HG03108 (cell line): ENCODE data around the gene RPL10A.

Experiments used
- ATAC-seq: cut with Tn5 transposase; IDR thresholded peaks from one replicate; pipeline ENCODE4 v1.9.1; 2021; ENCODE audit warnings: moderate library complexity; ENCODE audit not compliant: unreplicated experiment

Gene RPL10A

DNA sequence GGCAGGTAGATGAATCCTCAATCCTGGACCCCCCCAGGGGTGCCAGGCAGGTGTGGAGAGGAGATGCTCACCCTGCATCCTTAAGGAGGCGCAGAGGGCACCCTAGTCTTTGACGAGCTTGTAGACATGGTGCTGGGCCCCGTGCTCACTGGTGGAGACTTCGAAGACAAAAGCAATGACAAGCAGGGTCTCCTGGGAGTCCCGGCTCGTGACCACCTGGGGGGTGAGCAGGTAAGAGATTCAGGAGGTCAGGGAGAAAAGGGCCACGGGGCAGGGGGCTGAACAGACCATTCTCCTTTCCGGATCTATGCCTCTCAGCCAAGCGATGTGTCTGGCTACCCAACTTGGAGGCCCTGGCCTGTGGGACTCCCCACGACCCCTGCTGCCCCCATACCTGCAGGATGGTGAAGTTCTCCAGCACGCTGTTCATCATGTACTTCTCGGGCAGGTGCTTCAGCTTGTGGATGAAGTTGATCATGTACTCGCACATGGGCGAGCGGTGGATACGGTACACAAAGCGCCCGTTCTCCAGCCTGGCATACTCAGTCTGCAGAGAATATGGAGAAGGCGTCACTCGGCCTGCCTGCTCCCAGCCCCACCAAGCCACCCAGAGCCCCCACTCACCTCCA is 6.9 kb downstream of the RPL10A start:
- ATAC-seq = no peak

GRCh38 chr6:35475573-35475972 is 7.4 kb downstream of the RPL10A start:
- no peak for ATAC-seq

DNA sequence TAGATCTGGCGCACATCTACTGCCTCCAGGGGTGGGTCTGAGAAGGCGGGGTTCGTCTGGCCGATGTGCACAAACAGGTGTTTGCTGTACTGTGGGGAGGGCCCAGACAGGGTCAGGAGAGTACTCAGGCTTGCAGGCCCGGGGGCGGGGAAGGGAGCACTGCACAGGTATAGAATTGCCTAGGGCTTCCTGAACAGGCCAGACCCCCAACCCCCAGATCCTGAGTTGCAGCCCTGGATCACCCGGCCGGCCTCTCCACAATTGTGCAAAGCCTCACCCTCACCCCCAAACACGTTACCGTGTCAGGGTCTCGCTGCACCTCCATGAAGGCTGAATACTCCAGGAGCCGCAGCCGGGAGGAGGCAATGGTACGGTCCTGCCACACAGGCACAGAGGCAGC is 7.8 kb downstream of the RPL10A start:
- no peak for ATAC-seq

- ATAC-seq = no peak
These were observed 8.8 kb downstream of the RPL10A start for GRCh38 chr6:35477028-35477427.

GRCh38 chr6:35477551-35478179 is 9.5 kb downstream of the RPL10A start:
- no peak for ATAC-seq

DNA sequence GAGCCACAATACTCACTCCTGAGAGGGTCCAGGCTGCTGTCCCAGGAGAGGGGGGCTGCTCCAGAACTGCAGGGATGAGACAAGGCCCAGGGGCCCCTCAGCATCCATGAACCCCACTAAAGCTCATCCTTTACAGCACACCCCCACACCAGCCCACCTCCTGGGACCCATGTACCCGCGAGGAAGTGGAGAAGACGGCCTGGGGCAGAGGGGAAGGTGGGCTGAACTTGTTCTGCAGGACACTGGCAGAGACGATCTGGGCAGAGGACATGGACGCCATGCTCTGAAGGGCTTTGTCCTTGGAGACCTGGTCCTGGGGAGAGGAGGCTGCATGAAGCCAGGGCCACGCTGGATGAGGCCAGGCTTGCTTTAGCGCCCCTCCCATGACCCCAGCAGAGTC is 10.1 kb downstream of the RPL10A start:
- ATAC-seq = no peak

DNA sequence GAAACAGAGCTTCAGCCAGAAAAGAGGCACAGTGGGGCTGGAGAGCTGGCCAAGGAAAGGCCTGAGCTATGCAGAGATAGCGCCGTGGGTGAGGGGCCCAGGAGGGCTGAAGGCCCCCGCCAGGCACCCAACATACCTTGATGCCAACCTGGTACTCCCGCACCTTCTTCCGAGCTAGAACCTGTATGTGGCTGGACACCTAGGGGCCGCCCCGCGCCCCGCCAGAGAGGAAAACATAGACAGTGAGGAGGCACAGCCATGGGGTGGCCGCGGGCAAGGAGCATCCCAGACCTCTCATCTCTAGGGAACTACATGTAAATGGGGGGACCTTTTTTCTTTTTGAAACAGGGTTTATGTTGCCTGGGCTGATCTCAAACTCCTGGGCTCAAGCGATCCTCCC is 12.0 kb downstream of the RPL10A start:
- ATAC-seq = no peak

DNA sequence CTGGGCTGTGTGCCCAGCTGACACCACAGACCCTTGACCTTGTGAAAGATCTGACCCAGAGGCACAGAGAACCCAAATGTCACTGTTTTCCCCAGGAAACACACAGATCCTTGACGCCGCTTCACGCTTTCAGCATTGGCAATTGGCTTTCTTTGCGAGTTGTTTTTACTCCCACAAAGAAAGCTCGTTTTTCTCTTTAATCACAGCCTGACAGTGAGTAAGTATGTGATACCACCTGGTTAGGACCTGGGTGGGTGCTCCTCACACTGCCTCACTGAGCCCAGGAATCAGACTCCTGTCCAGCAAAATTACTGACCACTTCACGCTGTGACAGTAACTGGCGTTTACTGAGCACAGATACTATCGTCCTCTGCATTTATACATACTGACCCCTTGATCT is 13.0 kb downstream of the RPL10A start:
- no peak for ATAC-seq

DNA sequence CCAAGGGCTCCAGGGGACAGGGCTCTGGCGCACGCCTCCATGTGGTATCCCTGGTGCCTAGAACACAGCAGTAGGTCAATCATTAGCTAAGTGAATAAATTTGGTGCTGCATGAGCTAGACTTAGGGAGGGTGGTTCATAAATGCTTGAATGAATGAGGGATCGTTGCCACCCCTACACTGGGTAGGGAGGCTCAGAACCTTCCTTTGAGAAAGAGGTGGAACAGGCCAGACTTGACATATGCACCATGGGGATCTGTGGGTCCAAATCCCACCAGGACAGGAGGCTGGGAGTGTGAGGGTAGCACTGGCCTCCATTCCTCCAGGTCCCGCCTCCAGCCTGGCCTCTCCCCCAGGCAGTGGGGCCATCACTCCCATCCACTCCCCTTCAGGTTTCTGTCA is 14.9 kb downstream of the RPL10A start:
- ATAC-seq = no peak

- no peak for ATAC-seq
These were observed 15.3 kb downstream of the RPL10A start for GRCh38 chr6:35483490-35483889.

- ATAC-seq = no peak
These were observed 15.9 kb downstream of the RPL10A start for GRCh38 chr6:35483893-35484645.

DNA sequence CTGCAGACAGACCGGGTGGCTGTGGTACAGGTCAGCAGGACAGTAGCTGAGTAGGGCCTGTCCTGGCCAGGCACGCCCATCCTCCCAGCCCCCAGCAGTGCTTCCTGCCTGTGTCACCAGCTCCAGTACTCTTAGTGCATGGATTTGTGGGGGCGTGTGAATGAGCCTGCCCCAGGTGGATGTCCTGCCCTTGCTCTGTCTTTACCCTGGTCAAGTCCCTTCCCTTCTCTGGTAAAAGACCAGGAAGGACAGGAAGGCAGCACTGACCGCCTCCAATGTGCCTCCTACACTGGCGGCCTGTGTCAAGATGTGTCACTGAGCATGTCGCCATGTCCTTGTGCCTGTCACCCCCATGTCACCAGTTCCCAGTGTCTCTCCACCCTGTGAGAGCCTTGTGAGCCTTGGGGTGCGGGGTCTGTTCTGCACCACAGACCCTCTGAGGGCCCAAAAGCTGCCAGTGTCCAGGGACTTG is 16.8 kb downstream of the RPL10A start:
- ATAC-seq = no peak

DNA sequence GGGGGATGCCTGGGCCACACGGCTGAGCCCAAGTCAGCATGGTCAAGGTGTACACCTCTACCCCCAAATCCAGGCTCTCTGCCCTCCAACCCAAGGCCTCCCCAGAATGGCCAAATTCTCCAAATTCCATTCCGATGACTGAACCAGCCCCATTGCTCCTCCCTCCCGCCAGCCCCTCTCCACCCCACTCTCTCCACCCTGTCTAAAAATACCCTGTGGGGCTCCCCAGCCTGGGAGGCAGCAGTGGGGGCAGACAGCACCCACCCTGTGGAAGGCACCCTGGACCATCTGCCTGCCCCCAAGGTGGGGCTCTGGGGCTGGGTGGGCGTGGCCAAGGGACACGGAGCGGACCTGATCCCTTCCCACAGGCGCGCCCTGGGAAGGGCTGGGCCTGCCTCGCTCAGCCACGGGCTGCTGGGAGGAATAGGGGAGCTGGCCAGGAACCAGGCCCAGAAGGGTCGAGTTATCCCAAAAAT is 17.2 kb downstream of the RPL10A start:
- ATAC-seq = no peak

DNA sequence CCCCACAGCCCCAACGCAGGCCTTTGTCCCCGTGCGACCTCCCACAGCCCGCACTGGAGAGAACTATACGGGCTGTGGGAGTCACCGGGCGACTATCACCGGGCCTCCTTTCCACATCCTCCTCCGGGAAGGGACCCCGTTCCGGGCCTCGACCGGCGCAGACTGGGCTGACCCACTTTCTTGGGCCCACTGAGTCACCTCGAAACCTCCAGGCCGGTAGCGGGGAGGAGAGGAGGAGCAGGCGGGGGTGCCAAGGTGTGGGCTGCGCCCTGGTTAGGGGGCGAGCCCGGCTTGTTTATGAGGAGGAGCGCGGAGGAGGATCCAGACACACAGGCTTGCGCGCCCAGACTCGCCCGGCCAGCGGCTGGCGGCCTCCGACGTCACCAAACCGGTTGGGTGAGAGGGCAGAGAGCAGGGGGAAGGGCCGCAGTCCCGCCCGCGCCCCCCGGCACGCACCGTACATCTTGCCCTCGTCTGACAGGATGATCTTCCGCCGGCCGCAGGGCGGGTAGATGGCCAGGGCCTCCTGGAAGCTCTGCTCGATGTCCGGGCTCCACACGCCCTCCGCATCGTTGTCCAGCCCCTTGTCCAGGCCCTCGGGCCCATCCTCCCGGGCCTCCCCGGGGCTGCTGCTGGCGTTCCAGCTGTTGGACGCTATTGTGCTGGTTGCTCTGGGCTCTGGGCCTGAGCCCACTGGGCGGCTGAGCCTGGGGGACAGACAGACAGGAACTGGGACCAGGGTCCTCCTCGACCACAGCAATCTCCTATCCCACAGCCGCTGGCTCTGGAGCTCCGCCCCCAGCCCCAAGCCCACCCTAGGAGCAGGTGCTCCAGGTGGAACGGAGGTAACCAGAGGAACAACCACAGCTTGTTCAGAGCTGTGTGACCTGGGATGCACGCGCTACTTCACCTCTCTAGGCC is 18.1 kb downstream of the RPL10A start:
- ATAC-seq = no peak

DNA sequence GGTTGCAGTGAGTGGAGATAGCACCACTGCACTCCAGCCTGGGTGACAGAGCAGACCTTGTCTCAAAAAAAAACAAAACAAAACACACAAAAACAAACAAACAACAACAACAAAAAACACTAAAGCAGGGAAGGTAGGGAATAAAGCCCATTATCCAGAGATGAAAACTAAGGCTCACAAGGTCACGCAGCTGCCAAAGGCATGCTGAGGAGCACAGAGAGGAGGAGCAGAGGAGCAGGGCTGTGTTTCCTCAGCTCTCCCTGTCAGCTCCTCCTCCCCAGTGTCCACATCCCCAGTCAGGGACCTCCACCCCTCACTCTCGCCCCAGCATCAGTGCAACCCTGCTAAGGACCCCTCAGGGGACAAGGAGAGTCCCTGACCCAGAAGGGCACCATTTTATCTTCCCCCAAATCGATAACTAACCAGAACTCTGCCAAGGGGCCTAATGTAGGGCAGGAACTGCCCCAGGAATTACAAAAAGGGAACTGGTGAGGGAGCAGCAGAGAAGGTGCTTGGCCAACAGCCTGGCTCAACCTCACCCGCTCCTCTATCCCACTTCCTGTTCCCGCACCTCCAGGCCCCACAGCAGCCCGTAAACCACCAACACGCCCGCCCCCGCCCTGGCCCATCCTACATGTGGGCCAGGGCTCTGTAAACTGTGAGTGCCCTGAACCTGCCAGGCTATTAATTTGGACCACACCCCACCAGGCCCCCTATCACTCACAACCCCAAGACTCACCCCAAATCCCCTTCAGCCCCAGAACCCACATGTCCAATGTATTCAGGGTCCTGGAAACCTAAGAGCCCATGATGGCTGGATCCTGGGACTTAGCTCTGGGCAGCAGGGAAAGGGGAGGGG is 19.7 kb downstream of the RPL10A start:
- ATAC-seq = no peak

- ATAC-seq = no peak
These were observed 20.3 kb downstream of the RPL10A start for GRCh38 chr6:35488517-35488862.

DNA sequence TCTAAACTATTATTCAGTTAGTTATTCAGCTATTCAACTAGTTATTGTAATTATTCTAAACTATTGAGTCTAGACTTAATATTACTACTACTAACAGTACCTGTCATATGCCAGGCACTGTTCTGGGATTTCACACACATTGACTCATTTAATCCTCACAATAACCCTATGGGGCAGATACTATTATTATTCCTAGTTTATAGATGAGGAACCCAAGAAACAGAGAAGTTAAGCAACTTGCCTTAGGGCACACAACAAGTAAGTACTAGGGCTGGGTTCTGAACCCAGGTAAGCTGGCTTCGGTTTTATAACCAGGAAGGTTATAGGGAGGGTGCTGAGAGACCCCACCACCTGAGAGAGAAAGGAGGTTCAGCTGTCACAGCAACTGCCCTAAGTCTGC is 20.9 kb downstream of the RPL10A start:
- ATAC-seq = no peak

DNA sequence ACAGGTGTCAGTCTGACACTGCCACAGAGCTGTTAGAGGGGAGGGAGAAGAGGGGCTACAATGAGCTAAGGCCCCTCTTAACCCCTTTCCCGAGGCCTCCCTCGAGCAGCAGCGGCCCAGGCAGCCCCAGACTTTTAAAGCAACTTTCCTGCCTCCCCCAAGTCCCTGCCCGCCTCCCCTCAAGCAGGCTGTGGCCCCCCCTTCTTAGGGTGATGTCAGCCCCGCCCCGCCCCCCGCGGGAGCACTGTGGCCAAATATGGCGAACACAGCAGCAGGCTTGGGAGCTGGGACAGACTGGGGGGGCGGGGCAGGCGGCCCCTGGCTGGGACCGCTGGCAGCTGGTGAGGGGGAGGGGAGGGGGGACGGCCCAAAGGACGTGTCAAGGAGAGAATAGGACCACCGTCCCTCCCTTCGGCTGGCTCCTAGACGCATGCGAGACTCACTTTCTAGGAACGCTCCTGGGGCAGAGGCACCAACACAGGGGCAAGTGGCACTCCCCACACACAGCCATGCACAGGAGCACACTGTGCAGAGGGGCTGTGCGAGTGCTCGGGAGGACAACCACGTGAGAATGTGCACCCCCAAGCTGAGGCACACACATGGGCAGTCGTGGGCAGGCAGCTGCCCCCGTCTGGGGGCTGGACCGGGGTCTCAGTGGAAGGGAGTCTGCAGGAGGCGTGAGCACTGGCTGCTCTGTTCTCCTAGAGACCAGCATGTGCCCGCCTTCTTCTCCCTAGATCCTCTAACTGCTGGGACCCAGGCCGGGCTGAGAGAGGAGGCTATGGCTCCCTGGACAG is 22.0 kb downstream of the RPL10A start:
- ATAC-seq = no peak

DNA sequence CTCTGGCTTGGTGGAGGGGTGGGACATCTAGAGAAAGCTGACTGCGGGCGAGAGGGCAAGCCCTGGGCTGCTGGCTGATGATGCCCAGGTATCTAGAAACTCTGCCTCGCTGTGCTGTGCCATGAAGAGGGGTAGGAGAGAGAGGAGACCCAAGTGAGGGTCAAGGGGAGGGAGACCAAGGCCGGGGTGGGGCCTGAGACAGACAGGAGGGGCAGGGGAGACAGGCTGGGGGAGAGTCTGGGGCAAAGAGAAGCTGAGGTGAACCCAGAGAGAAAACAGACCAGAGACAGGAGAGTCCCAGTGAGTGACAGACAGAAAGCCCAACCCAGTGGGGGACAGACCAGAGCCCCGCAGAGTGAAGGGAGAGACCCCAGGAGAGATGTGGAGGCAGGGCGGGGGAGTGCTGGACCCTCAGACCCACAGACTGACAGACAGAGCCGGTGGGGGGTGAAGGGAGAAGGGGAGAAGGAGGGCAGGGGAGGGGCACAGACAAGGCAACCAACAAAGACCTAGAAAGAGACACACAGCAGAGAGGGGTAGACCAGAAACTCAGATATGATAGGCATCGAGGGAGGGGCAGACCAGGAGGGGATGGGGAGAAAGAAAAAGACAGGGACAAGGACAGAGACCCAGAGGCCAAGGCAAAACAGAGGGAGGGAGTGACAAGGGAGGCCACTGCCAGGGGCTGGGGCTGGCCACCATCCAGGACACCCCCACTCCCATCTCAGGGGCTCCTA is 22.8 kb downstream of the RPL10A start:
- ATAC-seq = no peak
